Activated CD4-positive, alpha-beta memory T cell treated with anti-CD3 and anti-CD28 coated beads, Interleukin-2, amount 10 ng/mL, durations not matched to agents 7 days and 5 days (primary cell): ENCODE measurements around the gene ATXN10. TPM values are rescaled to one million over a fixed set of nuclear protein-coding genes. Genes with fewer than 3 reads are reported as not detected.
A peak's percentile ranks its signal among the peaks of the same experiment; 100 is the strongest.
"Not testable (repeated sequence)": the region's sequence is repeated elsewhere in the genome, so short reads cannot be mapped to it uniquely, and the experiment has no call there.

Source experiments
- CTCF ChIA-PET: fragments of 350-600 bp; sonication (Branson Sonifier 250); formaldehyde crosslinking; loops from one replicate; lab custom pipeline; 2021; ENCODE audit warnings: antibody characterized with exemption, inconsistent platforms; lab: Charles Lee
- POLR2A ChIA-PET: fragments of 350-600 bp; sonication (Branson Sonifier 250); formaldehyde crosslinking; loops from one replicate; lab custom pipeline; 2021; ENCODE audit warnings: antibody characterized with exemption; lab: Charles Lee
- DNase-seq: peaks from one replicate; pipeline ENCODE4 v3.0.0-alpha.2; 2020
- H3K27ac Mint-ChIP-seq: one replicate; pipeline ENCODE4 v1.8.0; 2021; ENCODE audit warnings: mild to moderate bottlenecking, mixed read lengths
- H3K27me3 Mint-ChIP-seq: one replicate; pipeline ENCODE4 v1.8.0; 2021; ENCODE audit warnings: mixed read lengths
- H3K36me3 Mint-ChIP-seq: one replicate; pipeline ENCODE4 v1.8.0; 2021; ENCODE audit warnings: low read depth, mixed read lengths
- H3K4me1 Mint-ChIP-seq: one replicate; pipeline ENCODE4 v1.8.0; 2021; ENCODE audit warnings: mixed read lengths
- H3K4me3 Mint-ChIP-seq: one replicate; pipeline ENCODE4 v1.8.0; 2021; ENCODE audit warnings: mild to moderate bottlenecking, mixed read lengths
- H3K9me3 Mint-ChIP-seq: one replicate; pipeline ENCODE4 v1.8.0; 2021; ENCODE audit warnings: mixed read lengths
- total RNA-seq, 2 experiments: library from RNA; stranded (reverse); gene quantifications; one replicate each; pipeline ENCODE4 v1.2.3, GENCODE V29; 2021

The ATXN10 gene
- total RNA-seq, 2 experiments from 2014 or later: 84.5 to 92.6 TPM

DNA sequence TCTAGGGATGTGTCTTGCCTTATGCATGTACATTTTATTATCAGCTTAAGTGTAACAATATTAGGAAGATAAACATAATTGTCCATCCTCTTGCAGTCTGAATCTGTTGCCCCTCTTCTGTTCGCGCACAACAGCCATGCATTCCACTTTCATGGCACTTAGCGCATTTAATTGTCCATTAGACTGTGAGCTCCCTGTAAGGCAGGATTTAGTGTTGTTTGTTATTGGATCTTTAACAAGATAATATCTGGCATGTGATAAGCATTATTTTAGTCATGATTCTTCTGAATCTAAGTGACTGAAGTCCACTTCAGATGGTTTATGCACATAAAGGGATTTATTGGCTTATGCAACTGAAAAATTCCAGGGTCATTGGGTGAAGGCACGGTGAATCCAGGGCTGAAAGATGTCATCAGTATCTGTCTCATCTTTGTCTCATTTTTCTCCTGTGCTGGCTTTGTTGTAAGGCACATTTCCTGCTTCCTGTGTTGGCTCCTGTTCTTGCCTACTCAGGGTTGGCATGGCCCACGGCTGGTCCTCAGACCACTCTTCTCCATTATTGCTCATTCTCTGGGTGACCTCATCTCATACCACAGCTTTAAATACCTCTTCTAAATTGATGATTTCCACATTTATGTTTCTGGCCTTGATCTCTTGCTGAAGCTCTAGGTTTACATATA, 37.6 kb downstream of the ATXN10 start:
- Mint-ChIP-seq H3K9me3 (no peaks in the 10 kb centered on the region), H3K4me3 (no peak overlapping the region), H3K27me3 (no peaks in the 10 kb centered on the region), H3K36me3 (peaks cover 42% of the 10 kb centered on the region), H3K27ac (peak overlapping the region; percentile 18), H3K4me1 (peaks cover 20% of the 10 kb centered on the region)
- no peak for DNase-seq
- ChIA-PET POLR2A (no interaction called here), CTCF (no interaction called here)

DNA sequence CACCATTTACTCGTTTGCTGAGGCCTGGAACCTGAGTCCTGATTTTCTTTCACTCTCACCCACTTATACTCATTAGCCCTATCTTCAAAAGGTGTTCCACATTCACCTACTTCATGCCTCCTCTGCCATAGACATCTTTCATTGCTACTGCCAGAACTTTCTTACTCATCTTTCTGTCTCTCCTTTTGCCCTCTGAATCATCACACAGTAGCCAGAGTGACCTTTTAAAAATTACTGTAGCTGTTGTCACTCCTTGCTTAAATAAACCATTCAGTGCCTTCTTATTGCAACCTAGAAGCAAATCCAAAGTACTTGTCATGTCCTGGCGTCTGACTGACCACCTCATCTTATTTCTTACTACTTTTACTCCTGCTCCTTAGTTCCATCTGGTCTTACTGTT, 38.2 kb downstream of the ATXN10 start:
- no peak for DNase-seq
- POLR2A ChIA-PET: no interaction called here
- CTCF ChIA-PET: no interaction called here
- Mint-ChIP-seq H3K36me3 (peaks cover 39% of the 10 kb centered on the region), H3K4me3 (no peak overlapping the region), H3K9me3 (no peaks in the 10 kb centered on the region), H3K27ac (peak overlapping the region; percentile 18), H3K27me3 (no peaks in the 10 kb centered on the region), H3K4me1 (peaks cover 20% of the 10 kb centered on the region)

DNA sequence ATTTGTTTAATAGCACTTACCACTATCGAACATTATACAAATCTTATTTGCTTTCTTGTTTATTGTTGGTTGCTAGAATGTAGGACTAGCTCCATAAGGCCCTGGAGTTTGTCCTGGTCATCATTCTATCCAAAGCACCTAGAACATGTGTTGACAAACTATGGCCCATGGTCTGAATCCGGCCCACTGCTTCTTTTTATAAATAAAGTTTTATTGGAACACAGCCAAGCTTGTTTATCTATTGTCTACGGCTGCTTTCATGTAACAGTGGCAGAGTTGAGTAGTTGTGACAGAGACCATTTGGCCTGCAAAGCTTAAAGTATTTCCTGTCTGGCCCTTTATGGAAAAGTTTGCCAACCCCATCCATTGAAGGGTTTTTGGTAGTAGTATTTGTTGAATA, 38.8 kb downstream of the ATXN10 start:
- POLR2A ChIA-PET: no interaction called here
- H3K4me3 Mint-ChIP-seq: no peak overlapping the region
- no peak for DNase-seq
- H3K9me3 Mint-ChIP-seq: no peaks in the 10 kb centered on the region
- H3K27me3 Mint-ChIP-seq: no peaks in the 10 kb centered on the region
- no peak overlapping the region for H3K27ac Mint-ChIP-seq
- CTCF ChIA-PET: no interaction called here
- H3K36me3 Mint-ChIP-seq: peaks cover 40% of the 10 kb centered on the region
- peaks cover 20% of the 10 kb centered on the region for H3K4me1 Mint-ChIP-seq

DNA sequence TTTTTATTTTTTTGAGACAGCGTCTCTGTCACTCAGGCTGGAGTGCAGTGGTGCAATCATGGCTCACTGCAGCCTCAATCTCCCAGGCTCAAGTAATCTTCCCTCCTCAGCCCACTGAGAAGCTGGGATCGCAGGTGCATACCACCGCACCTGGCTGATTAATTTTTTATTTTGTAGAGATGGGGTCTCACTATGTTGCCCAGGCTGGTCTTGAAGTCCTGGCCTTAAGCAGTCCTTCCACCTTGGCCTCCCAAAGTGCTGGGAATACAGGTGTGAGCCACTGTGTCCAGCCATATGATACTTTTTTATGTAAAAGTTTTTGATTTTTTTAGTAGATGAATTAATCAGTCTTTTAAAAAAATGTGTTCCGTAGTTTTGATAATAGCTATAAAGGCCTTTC, 42.8 kb downstream of the ATXN10 start:
- H3K27ac Mint-ChIP-seq, DNase-seq, H3K4me3 Mint-ChIP-seq, H3K9me3 Mint-ChIP-seq, H3K27me3 Mint-ChIP-seq, CTCF ChIA-PET, H3K4me1 Mint-ChIP-seq, POLR2A ChIA-PET: not testable (repeated sequence)
- peaks cover 25% of the 10 kb centered on the region for H3K36me3 Mint-ChIP-seq

DNA sequence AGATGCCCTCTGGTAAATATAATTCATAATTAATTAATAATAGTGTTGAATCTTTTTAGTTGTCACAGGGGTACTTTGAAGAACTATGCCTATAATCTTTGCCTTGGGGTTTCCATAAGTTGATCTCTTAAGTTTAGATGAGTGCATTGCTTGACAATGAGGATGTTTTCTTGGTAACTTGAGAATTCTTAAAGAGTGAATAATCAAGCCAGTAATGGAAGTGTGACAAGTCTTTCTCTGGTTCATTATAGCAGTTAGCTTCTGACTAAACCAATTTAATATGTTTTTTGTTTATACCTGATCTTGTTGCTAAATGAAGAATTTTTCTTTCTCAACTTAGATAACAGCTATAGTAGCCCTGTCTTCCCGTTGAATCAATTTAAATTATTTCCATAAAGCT, 46.2 kb downstream of the ATXN10 start:
- ChIA-PET POLR2A (no interaction called here), CTCF (no interaction called here)
- H3K9me3 Mint-ChIP-seq: no peaks in the 10 kb centered on the region
- H3K4me1 Mint-ChIP-seq: no peaks in the 10 kb centered on the region
- H3K27me3 Mint-ChIP-seq: no peaks in the 10 kb centered on the region
- no peak for DNase-seq
- H3K36me3 Mint-ChIP-seq: peaks cover 24% of the 10 kb centered on the region
- H3K4me3 Mint-ChIP-seq: no peak overlapping the region
- H3K27ac Mint-ChIP-seq: no peak overlapping the region

DNA sequence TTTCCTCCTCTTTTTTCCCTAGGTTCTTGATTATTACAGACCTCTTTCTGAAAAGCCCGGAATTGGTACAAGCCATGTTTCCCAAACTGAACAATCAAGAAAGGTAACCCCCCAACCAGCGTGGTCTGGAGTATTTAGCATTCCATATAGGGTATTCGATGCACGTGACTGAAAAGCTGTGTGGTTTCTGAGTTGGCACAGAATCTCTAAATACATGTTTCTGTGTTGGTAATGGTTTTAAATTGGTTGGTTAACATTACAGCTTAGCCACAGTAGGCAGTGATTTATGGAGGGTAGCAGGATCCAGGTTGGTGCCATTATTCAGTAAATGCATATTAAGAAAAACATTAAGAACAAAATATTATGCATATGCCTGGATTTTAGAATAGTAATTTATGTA, 46.8 kb downstream of the ATXN10 start:
- Mint-ChIP-seq H3K36me3 (peaks cover 24% of the 10 kb centered on the region), H3K9me3 (no peaks in the 10 kb centered on the region), H3K27ac (no peak overlapping the region), H3K27me3 (no peaks in the 10 kb centered on the region), H3K4me1 (peaks cover 4% of the 10 kb centered on the region), H3K4me3 (no peak overlapping the region)
- ChIA-PET CTCF (no interaction called here), POLR2A (interaction anchor here (1.2 kb wide), 1 partner anchor 21 kb away, joined by 3 read pairs; no protein-coding TSS in a partner anchor)
- no peak for DNase-seq

DNA sequence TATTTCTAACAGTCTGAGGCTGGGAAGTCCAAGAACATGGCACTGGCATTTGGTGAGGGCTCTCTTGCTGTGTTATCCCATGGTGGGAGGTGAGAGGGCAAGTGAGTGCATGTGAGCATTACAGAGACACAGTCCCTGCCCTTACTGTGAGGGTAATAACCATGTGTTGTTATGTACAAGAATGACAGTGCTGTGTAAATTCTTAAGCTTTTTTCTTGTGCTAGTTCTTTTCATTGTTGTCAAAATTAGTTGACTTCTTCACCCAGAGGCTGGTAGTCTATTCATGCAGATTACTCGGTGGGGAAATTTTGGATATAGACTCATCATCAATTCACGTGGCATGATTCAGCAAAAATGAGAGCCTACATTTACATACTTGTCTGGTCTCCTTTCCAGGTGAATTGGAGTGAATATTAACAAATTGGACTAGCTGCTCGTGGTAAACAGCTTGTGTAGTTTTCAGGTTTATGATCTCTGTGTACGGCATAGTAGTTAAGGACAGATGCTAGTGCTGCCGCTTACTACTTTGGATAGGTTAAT, 49.3 kb downstream of the ATXN10 start:
- Mint-ChIP-seq H3K27ac (no peak overlapping the region), H3K4me1 (peaks cover 12% of the 10 kb centered on the region), H3K4me3 (no peak overlapping the region), H3K9me3 (no peaks in the 10 kb centered on the region), H3K27me3 (no peaks in the 10 kb centered on the region), H3K36me3 (peaks cover 26% of the 10 kb centered on the region)
- DNase-seq: no peak
- ChIA-PET POLR2A (no interaction called here), CTCF (no interaction called here)

DNA sequence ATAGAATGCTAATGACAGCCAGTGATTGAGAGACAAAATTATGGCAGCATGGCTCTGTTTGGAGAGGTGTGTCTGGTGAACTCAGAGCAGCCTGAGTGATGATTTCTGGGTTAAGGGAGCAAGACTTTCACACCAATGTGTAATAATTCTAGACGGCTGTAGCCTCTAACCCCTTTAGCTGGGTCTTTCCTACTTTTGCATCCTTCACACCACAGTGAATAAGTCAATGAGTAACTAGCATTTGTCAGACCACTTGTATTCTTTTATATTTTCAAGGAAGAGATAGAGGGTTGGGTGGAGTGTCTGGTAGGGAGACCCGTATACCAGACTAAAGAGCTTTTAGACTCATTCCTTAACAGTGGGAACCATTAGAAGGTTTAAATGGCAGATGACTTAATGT, 50.4 kb downstream of the ATXN10 start:
- Mint-ChIP-seq H3K9me3 (no peaks in the 10 kb centered on the region), H3K4me3 (no peak overlapping the region), H3K4me1 (peaks cover 15% of the 10 kb centered on the region), H3K36me3 (peaks cover 32% of the 10 kb centered on the region), H3K27me3 (no peaks in the 10 kb centered on the region), H3K27ac (no peak overlapping the region)
- ChIA-PET POLR2A (no interaction called here), CTCF (no interaction called here)
- DNase-seq: no peak

DNA sequence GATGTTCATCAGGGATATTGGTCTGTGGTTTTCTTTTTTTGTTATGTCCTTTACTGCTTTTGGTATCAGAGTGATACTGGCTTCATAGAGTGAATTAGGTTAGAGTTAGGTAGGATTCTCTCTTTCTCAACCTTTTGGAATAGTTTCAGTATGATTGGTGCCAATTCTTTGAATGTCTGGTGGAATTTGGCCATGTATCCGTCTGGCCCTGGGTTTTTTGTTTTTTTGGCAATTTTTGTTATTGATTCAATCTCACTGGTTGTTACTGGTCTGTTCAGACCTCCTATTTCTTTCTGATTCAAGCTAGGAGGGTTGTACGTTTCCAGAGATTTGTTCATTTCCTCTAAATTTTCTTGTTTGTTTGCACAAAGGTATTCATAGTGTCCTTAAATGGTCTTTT, 54.4 kb downstream of the ATXN10 start:
- ChIA-PET CTCF (no interaction called here), POLR2A (no interaction called here)
- H3K4me1 Mint-ChIP-seq: peaks cover 20% of the 10 kb centered on the region
- peaks cover 25% of the 10 kb centered on the region for H3K36me3 Mint-ChIP-seq
- no peaks in the 10 kb centered on the region for H3K27me3 Mint-ChIP-seq
- H3K27ac Mint-ChIP-seq: no peak overlapping the region
- no peak for DNase-seq
- no peak overlapping the region for H3K4me3 Mint-ChIP-seq
- H3K9me3 Mint-ChIP-seq: no peaks in the 10 kb centered on the region

DNA sequence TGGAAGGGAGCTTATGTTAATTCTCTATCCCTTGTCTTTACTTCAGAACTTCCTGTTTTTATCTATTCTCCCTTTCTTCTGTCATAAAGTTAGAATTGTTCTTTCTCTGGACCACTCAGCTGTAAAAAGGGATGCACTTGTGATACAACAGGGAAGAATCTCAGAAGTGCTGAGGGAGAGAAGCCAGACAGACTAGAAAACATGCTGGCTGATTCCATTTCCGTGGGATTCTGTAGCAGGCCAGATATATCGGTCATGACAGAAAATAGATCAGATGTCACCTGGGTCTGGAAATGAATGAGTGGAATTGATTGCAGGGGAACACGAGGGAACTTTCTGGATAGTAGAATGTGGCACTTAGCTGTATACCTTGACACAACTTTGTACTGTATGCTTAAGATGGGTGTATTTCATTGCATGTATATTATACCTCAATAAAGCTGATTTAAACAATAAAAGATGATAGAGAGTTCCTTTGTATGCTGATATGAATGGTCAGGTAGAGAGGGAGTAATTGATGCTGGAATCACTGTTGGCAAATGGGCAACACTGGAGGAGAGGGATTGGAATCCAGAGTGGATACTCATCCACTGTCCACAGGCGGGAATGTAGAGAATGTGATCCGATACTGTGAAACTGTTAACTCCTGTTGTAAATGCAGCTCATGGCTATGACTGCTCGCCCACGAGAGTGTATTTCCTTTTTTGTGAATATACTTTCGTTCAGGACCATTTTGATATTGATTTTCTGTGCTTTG, 59.6 kb downstream of the ATXN10 start:
- ChIA-PET POLR2A (no interaction called here), CTCF (no interaction called here)
- DNase-seq: no peak

DNA sequence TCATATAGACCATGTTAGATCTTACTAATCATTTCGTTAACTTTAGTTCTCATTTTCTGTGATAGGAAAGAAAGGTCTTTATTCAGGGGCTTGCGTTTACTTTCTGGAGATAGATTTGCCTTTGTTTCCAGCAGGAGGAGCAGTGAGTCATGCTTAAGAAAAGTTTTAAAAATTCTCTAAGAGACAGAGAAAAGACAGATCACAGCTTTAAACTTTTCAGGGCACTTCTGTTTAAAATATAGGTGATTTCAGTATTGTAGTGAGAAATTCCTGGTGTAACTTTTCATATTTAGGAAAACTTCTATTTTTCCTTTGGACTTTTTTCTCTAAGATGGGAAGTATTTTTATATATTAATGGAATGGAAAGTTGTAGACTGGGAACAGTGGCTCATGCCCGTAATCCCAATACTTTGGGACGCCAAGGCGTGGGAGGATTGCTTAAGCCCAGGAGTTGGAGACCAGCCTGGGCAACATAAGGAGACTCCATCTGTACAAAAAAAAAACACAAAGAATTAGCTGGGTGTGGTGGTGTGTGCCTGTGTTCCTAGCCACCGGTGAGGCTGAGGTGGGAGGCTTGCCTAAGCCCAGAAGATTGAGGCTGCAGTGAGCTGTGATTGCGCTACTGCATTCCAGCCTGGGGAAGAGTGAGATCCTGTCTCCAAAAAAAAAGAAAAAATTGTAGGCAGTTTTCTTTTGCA, 60.3 kb downstream of the ATXN10 start:
- Mint-ChIP-seq H3K27me3 (no peaks in the 10 kb centered on the region), H3K4me3 (no peak overlapping the region), H3K36me3 (peaks cover 17% of the 10 kb centered on the region), H3K4me1 (peaks cover 5% of the 10 kb centered on the region), H3K9me3 (no peaks in the 10 kb centered on the region), H3K27ac (no peak overlapping the region)
- ChIA-PET CTCF (no interaction called here), POLR2A (no interaction called here)
- no peak for DNase-seq

More for the DNA sequence above, 59.6 kb downstream of the ATXN10 start:
- H3K9me3 Mint-ChIP-seq: no peaks in the 10 kb centered on the region
- H3K27ac Mint-ChIP-seq: no peak overlapping the region
- H3K4me3 Mint-ChIP-seq: no peak overlapping the region
- H3K4me1 Mint-ChIP-seq: peaks cover 6% of the 10 kb centered on the region
- H3K27me3 Mint-ChIP-seq: no peaks in the 10 kb centered on the region
- H3K36me3 Mint-ChIP-seq: peaks cover 16% of the 10 kb centered on the region

DNA sequence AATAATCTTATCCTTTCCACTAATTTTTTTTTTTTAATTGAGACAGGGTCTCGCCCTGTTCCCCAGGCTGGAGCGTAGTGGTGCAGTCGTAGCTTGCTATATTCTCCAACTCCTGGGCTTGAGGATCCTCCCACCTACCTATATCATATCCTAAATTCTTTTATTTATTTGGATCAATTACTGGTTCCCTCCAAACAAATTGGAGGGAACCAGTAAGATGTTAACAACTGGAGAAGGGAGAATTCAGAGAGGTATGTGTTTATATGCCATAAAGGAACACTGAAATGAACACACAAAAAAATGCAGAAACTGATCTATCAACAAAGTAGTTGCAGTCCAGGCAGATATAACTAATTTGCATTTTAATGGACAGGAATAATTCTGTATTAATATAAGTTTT, 63.6 kb downstream of the ATXN10 start:
- H3K4me1 Mint-ChIP-seq: peaks cover 5% of the 10 kb centered on the region
- H3K36me3 Mint-ChIP-seq: peaks cover 32% of the 10 kb centered on the region
- CTCF ChIA-PET: no interaction called here
- no peaks in the 10 kb centered on the region for H3K9me3 Mint-ChIP-seq
- H3K4me3 Mint-ChIP-seq: no peak overlapping the region
- POLR2A ChIA-PET: no interaction called here
- H3K27ac Mint-ChIP-seq: no peak overlapping the region
- H3K27me3 Mint-ChIP-seq: no peaks in the 10 kb centered on the region
- DNase-seq: no peak

DNA sequence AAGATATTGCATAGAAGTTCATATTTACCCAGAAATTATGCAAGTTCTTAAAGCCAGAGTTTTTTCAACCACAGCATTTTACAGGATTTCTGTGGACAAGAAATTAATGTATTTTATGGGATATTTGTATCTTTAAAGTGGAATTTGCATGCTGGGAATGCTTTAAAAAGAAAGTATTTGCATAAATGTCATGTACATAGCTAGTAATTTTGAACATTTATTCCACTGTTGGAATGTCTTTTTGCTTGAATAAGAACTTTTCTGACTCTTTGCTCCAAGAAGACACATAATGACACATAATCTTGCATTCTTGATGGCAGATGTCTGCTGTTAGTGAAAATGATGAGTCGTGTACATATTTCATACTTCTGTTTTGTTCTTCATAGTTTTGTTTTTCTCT, 66.6 kb downstream of the ATXN10 start:
- POLR2A ChIA-PET: no interaction called here
- H3K9me3 Mint-ChIP-seq: no peaks in the 10 kb centered on the region

More for the DNA sequence above, 66.6 kb downstream of the ATXN10 start:
- H3K4me3 Mint-ChIP-seq: no peak overlapping the region
- H3K27ac Mint-ChIP-seq: no peak overlapping the region
- CTCF ChIA-PET: interaction anchor here (1.0 kb wide), 1 partner anchor 10 kb away, joined by 3 read pairs; no protein-coding TSS in a partner anchor
- peaks cover 6% of the 10 kb centered on the region for H3K4me1 Mint-ChIP-seq
- H3K27me3 Mint-ChIP-seq: no peaks in the 10 kb centered on the region
- no peak for DNase-seq
- H3K36me3 Mint-ChIP-seq: peaks cover 43% of the 10 kb centered on the region
